ENCODE results near the gene GSK3B. TPM values are rescaled to one million over a fixed set of nuclear protein-coding genes. Genes with fewer than 3 reads are reported as not detected.

Gene GSK3B
- total and polyA plus RNA-seq, 2 experiments from 2014 or later: 29.0 to 45.3 TPM

DNA sequence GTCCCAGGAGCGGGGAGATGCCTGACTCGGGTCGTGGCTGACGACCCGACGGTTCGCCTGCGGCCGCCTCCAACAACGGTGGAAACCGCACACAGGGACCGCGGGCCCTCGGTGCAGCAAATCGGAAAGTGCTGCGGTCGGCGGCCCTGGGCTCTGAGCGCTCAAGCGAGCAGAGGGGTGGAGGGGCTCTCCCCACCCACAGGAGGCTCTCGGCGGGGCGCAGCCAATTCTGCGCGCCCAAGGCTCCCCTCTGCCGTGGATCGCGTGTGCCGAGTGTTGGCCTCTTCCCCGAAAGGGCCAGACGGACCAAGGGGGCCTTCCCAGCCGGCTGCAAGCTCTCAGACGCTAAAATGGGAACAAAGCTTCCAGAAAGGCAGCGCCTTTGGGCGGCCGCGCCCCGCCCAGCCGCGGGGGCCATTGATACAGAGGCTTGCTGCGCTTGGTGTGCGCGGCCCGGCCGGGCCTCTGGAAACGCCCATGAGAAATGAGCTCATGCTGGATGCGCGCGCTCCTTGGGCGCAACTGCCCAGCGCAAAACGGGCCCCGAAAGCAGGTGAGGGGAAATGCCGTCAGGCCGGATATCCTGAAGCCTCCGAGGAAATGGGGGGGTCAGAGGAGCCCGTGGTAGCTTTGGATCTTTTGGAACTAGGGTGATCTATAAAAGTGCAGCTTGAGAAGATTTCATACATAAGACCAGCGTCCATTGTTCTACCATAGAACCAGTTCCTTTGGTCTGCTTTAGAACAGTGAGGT is 1.2 kb upstream of the GSK3B start:
- H3K9me2 ChIP-seq (ENCODE audit: insufficient read depth): no peaks in the 10 kb centered on the region
- Mint-ChIP-seq H3K4me1 (peaks cover 10% of the 10 kb centered on the region; the same call in 2 of the 3 replicates), H3K36me3 (ENCODE audit: low read depth) (peaks cover 30% of the 10 kb centered on the region), H3K4me3 (no peak overlapping the region; the same call in 2 of the 3 replicates), H3K27me3 (ENCODE audit: insufficient read depth, low read depth, poor library complexity) (peaks cover 10% of the 10 kb centered on the region), H3K27ac (peak overlapping the region; percentile 99), H3K9me3 (no peaks in the 10 kb centered on the region)
- peaks cover 10% of the 10 kb centered on the region for H3K4me1 ChIP-seq (ENCODE audit: insufficient read depth)
- no peaks in the 10 kb centered on the region for H3F3A ChIP-seq (replicated peaks; ENCODE audit: low read depth)
- TF ChIP-seq JUNB (IDR thresholded peaks at IDR 0.05; ENCODE audit: unreplicated experiment) (no peak), ZNF331 (CRISPR knock-in tag; IDR thresholded peaks at IDR 0.05; ENCODE audit: low read depth) (no peak), POLR2AphosphoS5 (IDR thresholded peaks at IDR 0.05; ENCODE audit: low read depth) (peak; percentile 88), EZH2phosphoT487 (IDR thresholded peaks at IDR 0.05; ENCODE audit: unreplicated experiment) (no peak), STAT1 (IDR thresholded peaks at IDR 0.05; ENCODE audit: unreplicated experiment) (no peak), ZNF114 (CRISPR knock-in tag; IDR thresholded peaks at IDR 0.05) (no peak), CREB1 (CRISPR knock-in tag; IDR thresholded peaks at IDR 0.05; ENCODE audit: low read depth) (peak; percentile 64)
- TF ChIP-seq, protein P1, sequence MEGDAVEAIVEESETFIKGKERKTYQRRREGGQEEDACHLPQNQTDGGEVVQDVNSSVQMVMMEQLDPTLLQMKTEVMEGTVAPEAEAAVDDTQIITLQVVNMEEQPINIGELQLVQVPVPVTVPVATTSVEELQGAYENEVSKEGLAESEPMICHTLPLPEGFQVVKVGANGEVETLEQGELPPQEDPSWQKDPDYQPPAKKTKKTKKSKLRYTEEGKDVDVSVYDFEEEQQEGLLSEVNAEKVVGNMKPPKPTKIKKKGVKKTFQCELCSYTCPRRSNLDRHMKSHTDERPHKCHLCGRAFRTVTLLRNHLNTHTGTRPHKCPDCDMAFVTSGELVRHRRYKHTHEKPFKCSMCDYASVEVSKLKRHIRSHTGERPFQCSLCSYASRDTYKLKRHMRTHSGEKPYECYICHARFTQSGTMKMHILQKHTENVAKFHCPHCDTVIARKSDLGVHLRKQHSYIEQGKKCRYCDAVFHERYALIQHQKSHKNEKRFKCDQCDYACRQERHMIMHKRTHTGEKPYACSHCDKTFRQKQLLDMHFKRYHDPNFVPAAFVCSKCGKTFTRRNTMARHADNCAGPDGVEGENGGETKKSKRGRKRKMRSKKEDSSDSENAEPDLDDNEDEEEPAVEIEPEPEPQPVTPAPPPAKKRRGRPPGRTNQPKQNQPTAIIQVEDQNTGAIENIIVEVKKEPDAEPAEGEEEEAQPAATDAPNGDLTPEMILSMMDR (conservative IDR thresholded peaks at IDR 0.05; ENCODE audit: low read depth in 2 of 2): no peak
- TF ChIP-seq, protein P2, sequence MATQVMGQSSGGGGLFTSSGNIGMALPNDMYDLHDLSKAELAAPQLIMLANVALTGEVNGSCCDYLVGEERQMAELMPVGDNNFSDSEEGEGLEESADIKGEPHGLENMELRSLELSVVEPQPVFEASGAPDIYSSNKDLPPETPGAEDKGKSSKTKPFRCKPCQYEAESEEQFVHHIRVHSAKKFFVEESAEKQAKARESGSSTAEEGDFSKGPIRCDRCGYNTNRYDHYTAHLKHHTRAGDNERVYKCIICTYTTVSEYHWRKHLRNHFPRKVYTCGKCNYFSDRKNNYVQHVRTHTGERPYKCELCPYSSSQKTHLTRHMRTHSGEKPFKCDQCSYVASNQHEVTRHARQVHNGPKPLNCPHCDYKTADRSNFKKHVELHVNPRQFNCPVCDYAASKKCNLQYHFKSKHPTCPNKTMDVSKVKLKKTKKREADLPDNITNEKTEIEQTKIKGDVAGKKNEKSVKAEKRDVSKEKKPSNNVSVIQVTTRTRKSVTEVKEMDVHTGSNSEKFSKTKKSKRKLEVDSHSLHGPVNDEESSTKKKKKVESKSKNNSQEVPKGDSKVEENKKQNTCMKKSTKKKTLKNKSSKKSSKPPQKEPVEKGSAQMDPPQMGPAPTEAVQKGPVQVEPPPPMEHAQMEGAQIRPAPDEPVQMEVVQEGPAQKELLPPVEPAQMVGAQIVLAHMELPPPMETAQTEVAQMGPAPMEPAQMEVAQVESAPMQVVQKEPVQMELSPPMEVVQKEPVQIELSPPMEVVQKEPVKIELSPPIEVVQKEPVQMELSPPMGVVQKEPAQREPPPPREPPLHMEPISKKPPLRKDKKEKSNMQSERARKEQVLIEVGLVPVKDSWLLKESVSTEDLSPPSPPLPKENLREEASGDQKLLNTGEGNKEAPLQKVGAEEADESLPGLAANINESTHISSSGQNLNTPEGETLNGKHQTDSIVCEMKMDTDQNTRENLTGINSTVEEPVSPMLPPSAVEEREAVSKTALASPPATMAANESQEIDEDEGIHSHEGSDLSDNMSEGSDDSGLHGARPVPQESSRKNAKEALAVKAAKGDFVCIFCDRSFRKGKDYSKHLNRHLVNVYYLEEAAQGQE (IDR thresholded peaks at IDR 0.05; ENCODE audit: unreplicated experiment): no peak
- TF ChIP-seq, protein P3, sequence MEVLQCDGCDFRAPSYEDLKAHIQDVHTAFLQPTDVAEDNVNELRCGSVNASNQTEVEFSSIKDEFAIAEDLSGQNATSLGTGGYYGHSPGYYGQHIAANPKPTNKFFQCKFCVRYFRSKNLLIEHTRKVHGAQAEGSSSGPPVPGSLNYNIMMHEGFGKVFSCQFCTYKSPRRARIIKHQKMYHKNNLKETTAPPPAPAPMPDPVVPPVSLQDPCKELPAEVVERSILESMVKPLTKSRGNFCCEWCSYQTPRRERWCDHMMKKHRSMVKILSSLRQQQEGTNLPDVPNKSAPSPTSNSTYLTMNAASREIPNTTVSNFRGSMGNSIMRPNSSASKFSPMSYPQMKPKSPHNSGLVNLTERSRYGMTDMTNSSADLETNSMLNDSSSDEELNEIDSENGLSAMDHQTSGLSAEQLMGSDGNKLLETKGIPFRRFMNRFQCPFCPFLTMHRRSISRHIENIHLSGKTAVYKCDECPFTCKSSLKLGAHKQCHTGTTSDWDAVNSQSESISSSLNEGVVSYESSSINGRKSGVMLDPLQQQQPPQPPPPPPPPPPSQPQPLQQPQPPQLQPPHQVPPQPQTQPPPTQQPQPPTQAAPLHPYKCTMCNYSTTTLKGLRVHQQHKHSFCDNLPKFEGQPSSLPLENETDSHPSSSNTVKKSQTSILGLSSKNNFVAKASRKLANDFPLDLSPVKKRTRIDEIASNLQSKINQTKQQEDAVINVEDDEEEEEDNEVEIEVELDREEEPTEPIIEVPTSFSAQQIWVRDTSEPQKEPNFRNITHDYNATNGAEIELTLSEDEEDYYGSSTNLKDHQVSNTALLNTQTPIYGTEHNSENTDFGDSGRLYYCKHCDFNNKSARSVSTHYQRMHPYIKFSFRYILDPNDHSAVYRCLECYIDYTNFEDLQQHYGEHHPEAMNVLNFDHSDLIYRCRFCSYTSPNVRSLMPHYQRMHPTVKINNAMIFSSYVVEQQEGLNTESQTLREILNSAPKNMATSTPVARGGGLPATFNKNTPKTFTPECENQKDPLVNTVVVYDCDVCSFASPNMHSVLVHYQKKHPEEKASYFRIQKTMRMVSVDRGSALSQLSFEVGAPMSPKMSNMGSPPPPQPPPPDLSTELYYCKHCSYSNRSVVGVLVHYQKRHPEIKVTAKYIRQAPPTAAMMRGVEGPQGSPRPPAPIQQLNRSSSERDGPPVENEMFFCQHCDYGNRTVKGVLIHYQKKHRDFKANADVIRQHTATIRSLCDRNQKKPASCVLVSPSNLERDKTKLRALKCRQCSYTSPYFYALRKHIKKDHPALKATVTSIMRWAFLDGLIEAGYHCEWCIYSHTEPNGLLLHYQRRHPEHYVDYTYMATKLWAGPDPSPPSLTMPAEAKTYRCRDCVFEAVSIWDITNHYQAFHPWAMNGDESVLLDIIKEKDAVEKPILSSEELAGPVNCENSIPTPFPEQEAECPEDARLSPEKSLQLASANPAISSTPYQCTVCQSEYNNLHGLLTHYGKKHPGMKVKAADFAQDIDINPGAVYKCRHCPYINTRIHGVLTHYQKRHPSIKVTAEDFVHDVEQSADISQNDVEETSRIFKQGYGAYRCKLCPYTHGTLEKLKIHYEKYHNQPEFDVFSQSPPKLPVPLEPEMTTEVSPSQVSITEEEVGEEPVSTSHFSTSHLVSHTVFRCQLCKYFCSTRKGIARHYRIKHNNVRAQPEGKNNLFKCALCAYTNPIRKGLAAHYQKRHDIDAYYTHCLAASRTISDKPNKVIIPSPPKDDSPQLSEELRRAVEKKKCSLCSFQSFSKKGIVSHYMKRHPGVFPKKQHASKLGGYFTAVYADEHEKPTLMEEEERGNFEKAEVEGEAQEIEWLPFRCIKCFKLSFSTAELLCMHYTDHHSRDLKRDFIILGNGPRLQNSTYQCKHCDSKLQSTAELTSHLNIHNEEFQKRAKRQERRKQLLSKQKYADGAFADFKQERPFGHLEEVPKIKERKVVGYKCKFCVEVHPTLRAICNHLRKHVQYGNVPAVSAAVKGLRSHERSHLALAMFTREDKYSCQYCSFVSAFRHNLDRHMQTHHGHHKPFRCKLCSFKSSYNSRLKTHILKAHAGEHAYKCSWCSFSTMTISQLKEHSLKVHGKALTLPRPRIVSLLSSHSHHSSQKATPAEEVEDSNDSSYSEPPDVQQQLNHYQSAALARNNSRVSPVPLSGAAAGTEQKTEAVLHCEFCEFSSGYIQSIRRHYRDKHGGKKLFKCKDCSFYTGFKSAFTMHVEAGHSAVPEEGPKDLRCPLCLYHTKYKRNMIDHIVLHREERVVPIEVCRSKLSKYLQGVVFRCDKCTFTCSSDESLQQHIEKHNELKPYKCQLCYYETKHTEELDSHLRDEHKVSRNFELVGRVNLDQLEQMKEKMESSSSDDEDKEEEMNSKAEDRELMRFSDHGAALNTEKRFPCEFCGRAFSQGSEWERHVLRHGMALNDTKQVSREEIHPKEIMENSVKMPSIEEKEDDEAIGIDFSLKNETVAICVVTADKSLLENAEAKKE (CRISPR knock-in tag; IDR thresholded peaks at IDR 0.05): no peak
- TF ChIP-seq, protein P4, sequence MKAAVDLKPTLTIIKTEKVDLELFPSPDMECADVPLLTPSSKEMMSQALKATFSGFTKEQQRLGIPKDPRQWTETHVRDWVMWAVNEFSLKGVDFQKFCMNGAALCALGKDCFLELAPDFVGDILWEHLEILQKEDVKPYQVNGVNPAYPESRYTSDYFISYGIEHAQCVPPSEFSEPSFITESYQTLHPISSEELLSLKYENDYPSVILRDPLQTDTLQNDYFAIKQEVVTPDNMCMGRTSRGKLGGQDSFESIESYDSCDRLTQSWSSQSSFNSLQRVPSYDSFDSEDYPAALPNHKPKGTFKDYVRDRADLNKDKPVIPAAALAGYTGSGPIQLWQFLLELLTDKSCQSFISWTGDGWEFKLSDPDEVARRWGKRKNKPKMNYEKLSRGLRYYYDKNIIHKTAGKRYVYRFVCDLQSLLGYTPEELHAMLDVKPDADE (IDR thresholded peaks at IDR 0.05): peak; percentile 63
- peak overlapping the region; percentile 81 for H3K4me2 ChIP-seq
- ATAC-seq: peak; percentile 60
- H3K27ac ChIP-seq (ENCODE audit: low read depth): peak overlapping the region; percentile 99
- H2AFZ ChIP-seq: no peak overlapping the region
- H3K79me2 ChIP-seq (replicated peaks; ENCODE audit: insufficient read depth): peaks cover 78% of the 10 kb centered on the region
- peaks cover 26% of the 10 kb centered on the region; the same call in 1 of the 2 replicates for H4K20me1 ChIP-seq (replicated peaks; ENCODE audit: insufficient read depth)
- H3K4me3 ChIP-seq: peak overlapping the region; percentile 75
- peaks cover 6% of the 10 kb centered on the region for H3K36me3 ChIP-seq (ENCODE audit: insufficient read depth)
- peak; percentile 95 for DNase-seq (ENCODE audit: low spot score)
- no peaks in the 10 kb centered on the region for H3K27me3 ChIP-seq (ENCODE audit: insufficient read depth)

Measured in GM23338 (cell line).